GM19395 (cell line): ENCODE data around the gene CAT.

Source experiments
- ATAC-seq: cut with Tn5 transposase; IDR thresholded peaks from one replicate; pipeline ENCODE4 v1.9.1; 2021; ENCODE audit warnings: mild to moderate bottlenecking, moderate library complexity; ENCODE audit not compliant: unreplicated experiment

CAT gene

DNA sequence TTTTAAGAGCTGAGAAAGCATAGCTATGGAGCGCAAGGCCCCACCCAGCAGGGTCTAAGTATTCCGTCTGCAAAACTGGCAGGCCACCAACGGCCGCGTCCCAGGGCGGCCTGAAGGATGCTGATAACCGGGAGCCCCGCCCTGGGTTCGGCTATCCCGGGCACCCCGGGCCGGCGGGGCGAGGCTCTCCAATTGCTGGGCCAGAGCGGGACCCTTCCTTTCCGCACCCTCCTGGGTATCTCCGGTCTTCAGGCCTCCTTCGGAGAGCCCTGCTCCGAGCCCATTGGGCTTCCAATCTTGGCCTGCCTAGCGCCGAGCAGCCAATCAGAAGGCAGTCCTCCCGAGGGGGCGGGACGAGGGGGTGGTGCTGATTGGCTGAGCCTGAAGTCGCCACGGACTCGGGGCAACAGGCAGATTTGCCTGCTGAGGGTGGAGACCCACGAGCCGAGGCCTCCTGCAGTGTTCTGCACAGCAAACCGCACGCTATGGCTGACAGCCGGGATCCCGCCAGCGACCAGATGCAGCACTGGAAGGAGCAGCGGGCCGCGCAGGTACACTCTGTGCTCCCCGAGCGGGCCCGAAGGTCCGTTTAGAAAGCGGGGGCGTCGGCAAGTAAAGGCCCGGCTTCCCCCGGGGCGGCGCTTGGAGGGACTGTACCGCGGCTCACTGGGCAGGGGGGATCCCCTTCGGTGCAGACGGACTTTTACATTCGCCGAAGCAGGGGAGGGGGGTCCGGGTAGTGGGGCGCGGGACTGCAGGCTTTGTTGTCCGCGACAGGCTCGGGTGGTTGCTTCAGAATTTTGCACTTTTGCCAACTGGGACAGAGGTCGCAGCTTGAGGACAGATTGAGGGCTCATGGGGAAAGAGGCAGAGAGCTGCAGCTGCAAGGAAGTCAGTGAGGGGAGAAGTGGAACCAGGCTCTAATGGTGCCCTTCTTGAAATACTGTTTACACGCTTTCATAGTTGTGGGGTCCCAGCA lies at the start of gene CAT:
TSS of gene CAT (plus strand) at position 406 of the 979 bp plus-strand sequence. CDS start at position 486, 80 bp downstream.
- peak; percentile 98 for ATAC-seq

DNA sequence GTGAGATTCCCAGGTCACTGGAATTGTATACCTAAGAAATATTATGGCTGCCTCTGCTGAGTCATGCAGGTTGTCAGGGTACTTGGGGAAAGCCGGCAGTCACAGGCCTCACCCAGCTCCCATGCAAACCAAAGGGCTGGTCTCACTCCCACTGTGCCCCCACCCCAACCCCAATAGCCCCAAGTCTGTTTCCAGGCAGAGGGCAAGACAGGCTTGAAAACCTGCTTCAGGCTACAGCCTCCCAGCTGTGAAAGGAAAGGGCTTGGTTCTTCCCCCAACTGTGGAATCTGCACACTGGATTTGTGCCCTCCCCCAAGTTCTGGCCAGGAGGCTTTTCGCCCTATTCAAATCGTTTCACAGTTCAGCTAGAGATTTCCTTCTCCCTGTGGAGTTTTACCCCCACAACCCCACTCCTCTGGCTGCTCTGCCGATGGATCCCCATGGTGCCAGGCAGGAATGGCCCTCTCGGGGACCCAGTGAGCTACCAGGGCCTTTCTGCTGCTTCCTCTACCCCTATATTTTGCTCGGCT lies 43.9 kb upstream of the CAT start:
- no peak for ATAC-seq

DNA sequence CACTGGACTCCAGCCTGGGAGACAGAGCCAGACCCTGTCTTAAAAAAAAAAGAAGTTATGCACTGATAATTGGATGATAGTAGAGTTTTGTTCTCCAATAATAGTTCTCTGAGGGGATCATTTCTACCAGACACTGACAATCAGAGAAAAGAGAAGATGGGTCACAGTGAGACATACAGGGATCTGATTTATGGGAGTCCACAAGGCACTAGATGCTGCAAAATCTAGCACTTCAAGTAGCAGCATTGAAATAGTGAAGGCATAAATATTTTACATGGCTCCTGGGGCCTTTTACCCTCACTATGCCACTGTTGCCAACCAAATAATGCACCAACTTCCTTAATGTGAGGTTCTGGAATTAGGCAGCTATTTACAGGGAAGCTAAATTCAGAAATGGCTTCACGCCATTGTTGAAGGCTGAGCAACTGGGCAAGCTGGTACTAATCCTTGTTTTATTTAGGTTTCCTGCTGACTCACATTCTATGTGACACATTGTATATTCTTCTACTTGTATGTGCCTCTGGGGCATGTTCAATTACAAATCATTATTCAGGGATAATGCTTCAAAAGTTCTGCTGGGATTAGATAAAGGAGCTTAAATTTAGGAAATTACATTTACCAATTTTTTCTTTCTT lies 42.7 kb upstream of the CAT start:
- no peak for ATAC-seq

DNA sequence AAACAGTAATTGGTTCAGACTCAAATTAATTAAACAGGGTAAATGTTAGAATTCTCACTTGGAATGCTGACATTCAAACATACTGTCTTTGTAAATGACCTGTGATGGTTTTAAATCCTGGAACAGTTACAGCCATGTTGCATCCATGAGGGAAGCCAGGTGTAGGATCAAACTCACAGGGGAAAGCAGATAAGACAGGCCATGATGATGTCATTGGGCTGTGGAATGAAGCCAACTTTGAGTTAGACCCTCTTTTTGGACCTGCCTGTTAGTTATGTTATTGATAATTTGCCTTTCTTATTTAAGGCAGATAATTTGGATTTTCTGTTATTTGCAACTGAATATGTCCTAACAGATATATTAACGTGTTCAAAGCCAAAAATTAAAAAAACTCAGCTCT lies 41.6 kb upstream of the CAT start:
- no peak for ATAC-seq

DNA sequence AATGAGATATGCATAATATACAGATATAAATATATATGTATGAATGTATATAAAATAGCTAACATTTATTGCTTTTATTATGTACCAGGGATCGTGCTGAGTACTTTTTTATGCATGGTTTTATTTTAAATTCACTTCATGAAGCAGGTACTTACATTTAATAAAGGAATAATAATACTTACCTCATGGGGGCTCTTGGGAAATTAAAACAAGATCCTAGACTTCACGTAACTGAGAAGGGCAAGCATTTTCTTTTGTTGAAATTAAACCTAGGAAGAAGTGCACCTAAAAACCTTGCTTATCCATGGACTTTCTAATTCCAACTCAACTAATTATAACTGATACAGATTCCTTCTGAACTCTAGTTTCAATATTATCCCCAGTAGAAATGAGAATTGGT lies 40.9 kb upstream of the CAT start:
- no peak for ATAC-seq

DNA sequence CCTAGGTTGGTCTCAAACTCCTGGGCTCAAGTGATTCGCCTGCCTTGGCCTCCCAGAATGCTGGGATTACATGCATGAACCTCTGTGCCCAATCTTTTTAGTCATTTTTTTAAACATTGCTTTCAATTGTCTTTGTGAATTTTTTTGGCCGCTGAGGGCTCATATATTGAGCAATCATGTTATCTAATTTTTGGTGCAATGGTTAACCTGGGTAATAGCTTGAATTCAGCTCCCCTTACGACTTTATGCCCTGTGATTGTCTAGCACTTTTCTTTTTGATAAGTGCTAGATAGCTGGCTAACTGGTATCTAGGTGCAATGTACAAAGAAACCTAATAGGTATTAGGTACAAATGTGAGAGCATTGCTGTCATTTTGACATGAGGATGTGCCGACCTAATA lies 35.3 kb upstream of the CAT start:
- no peak for ATAC-seq

DNA sequence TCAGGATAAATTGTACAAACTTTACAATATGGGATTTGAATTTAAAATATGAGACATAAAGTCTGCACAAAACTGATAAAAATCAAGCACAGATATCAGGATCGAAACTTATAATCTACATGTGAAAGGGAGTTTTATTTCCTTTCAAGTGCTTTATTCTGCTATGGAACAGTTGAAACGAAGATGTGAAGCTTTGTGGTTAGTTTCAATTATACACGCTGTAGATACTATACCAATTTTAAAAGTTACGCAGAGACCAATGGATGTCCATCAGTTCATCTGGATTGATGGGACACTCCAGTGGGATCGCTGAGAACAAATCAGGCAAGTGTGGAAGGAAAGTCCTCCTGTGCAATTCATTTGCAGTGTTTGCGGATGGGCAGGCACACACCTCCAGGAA lies 34.5 kb upstream of the CAT start:
- ATAC-seq, result no peak

DNA sequence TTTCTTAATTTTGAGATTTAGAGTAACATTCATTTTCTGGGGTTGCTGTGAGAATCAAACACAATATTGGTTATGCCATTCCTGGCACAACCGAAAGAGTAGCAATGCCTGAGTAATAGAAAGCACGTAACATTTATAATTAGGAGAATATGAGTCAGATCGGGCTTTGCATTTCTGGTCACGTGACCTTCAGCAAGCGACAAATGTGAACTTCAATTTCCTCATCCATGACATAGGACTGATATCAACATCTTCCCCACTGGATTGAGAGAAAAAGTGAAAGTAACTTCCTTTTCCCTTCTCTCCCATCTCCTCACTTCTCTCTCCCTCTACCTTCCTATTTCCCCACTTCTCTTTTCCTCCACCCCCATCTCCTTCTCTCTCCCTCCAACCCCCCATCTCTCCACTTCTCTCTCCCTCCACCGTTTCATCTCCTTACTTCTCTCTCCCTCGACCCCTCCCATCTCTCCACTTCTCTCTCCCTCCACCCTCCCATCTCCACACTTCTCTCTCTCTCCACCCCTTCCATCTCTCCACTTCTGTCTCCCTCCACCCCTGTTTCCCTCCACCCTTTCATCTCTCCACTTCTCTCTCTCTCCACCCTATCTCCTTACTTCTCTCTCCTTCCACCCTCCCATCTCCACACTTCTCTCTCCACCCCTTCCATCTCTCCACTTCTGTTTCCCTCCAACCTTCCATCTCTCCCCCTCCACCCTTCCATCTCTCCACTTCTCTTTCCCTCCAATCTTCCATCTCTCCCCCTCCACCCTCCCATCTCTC lies 33.5 kb upstream of the CAT start:
- no peak for ATAC-seq

DNA sequence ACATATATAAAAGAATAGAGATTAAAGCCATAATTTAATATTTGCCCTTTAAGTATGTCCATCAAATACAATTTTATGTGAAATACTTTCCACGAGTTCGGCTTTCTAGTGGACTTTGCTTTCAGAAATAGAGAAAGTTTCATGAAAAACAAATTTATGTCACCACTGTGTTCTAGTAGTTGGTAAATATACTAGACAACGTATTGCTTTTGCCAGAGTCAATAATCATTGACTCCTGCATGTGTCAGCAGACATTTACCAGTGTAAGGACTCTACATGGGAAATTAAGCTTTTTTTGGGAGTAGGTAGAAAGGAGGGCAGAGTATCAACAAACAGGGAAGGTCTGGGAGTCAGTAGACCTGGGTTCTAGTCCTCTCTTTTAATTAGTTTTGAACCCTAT lies 32.3 kb upstream of the CAT start:
- no peak for ATAC-seq

DNA sequence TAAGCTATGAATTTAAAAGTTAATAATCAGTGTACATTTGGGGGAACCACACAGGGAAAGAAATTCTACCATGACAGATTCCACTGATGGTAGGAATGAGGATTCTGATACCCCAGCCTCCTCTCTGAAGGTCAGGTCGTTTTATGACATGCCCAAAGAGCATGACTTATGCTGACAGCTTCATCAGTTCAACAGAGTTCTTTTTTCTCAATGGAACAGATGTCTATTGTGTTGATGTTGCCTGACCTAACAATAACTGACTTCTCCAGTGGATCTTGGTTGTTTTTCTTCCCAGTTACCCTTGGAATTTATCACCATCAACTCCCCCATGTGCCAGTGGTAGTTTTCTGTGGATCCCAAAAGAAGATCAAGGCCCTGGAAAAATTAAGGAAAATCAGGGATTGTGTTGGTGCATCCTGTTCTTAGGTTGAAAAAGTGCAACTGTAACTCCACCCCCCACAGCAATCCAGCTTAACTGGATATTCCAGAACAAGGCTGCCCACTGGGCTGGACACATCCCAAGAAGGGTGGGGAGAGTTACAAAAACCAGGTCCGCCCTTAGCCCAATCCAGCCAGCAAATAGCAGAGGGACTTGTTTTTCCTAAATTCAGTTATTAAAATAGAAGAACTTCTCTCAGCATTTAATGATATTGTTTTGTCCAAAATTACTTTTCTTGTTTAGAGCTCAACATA lies 31.5 kb upstream of the CAT start:
- ATAC-seq, result no peak

DNA sequence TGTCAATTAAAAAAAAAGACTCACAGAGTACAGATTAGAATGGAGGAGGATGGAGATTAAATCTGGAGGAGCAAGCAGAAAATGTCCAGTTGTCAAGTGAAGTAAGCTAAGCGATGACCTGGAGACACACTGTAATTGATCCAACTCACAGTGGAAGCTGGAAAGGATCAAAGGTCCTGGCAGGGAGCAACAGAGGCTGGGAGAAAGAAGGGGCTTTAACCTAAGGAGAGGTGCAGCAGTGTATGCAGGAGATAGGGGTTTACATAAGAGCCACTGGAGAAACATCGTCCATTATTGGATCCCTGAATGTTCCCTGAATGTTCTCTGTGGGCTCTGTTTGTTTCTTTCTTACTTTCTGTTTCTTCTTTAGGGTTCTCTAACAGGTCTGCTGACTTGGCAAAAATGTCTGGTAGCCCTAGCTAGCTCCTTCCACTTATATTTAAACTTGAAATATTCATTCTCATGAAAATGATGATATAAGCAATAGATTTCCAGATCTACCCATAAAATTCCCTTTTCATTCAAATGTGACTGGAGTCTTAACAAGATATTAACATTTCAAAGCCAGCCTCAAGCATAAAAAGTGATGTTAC lies 30.1 kb upstream of the CAT start:
- ATAC-seq, result no peak

DNA sequence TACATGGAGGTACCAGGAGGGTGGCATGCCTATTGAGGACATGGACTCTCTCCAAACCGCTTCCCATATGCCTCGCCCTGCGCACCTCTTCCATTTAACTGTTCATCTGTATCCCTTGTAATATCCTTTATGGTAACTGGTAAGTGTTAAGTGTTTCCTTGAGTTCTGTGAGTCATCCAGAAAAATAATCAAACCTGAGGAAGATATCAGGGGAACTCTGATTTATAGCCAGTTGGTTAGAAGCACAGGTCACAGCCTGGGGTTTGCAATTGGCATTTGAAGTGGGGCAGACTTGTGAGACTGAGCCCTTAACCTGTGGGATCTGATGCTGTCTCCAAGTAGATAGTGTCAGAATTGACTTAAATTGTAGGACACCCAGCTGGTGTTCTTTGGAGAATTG lies 27.6 kb upstream of the CAT start:
- ATAC-seq, result no peak

DNA sequence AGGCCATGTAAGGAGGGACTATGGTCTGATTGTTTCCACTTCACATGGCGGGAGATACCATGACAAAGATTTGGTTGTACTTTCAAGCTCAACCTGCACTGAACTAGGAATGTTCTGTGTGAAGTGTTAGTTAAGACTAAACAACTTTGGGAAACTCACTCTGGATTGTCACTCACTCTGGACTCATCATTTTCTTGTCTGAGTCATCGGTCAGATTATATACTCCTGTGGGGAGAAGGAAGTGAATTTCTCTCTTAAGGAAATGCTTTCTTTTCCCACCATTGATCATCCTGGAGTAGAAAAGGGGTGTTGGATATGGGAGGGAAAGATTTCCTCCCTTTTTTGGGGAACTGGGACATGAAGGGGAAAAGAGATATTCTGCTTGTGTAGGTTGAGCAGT lies 26.9 kb upstream of the CAT start:
- ATAC-seq, result no peak

DNA sequence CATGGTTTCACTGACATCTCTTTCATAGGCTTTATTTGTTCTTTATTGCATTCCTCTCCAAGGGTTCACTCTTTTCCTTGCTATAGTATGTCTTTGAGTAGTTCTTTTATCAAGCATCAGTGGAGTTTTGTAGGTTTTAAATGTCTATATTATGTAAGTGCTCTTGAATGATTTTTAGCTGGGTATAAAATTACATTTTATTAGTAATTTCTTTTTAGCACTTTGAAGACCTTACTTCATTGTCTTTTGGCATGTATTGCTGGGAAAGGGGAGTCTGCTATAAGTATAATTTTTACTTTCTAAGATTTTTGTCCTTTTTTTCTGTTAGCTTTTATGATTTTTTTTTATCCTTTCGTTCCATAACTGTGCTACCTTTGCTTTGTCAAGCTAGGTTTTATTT lies 25.5 kb upstream of the CAT start:
- no peak for ATAC-seq

DNA sequence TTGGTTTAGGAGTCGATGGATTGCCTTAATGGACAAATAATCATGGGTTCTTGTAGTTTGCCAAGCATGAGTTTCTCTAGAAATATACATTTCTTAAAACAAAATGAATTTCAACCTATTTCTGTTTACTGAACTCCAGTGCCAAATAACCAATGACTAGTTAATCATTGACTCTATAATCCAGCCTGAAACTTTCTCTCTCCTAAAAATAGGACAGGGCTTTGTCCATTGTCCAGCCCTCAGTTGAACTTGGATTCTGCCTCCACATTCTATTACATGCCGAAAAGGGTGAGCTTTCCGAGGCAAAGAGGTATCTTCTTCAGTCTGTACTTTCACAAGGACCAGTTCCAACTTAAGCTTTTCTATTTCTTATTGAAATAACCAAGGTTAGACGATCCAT lies 23.2 kb upstream of the CAT start:
- no peak for ATAC-seq

DNA sequence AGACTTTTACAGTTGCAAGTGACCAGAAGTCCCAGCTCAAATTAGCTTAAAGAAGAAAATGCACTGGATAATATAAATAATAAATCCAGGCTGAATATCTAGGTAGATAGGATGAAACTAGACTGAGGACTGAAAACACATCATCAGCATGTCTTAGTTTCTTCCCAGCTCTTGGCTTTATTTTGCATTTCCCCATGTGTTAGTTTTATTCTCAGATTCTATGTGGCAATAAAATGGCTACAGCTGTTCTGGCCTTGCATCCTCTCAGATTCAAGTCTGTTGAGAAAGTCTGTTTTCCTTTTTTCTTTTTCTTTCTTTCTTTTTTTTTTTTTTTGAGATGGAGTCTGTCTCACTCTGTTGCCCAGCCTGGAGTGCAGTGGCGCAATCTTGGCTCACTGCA lies 22.6 kb upstream of the CAT start:
- ATAC-seq, result no peak

DNA sequence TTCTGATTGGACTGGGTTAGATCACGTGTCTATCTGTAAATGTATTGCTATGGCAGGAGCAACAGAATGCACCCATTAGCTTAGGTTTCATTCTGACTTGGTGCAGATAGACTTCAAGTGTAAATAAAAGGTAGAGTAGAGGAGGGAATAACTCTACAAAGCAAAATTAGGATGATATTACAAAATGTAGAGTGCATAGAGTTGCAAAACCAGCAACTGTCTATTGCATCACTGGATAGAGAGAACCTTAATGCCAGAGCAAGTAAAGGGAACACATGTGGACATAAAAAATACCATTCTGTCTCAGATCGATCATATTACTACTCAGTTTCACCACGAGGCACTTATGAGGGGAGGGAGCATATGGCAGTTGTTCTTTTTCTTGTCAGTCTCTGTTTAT lies 22.0 kb upstream of the CAT start:
- no peak for ATAC-seq

DNA sequence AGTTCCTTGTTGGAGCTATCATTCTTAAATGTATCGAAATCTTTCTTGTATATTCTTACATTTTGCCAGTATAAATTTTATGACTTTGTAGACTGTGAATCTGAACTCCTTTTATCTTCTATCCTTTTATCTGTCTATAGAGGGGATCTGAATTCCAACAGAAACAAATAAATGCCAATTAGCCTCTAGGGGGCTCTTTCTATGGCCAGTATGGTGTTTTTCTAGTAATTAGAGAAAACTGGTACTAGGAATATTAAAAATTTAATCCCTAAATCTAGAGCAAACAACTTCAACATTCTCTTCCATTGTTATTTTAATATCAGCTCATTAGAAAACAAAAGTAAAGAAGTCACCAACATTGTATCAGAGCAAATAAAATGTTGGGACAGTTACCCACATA lies 21.5 kb upstream of the CAT start:
- ATAC-seq, result no peak

DNA sequence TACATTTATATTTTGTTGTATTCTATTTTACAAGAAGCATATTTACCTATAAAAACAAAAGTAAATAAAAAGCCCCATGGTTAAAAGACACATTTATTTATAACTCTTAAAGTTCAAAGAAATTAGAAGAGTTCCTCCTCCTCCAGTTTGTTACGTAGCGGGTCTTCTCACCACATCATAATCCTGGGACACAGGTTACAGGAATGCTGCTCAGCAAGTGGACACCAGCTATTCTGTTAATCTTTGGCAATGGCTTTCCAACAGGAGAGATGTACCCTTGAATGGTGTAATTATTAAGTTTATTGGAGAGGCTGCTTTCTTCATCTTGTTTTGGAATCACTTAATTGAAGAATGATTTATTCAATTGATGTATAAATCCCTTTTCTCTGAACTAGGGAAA lies 19.6 kb upstream of the CAT start:
- no peak for ATAC-seq

DNA sequence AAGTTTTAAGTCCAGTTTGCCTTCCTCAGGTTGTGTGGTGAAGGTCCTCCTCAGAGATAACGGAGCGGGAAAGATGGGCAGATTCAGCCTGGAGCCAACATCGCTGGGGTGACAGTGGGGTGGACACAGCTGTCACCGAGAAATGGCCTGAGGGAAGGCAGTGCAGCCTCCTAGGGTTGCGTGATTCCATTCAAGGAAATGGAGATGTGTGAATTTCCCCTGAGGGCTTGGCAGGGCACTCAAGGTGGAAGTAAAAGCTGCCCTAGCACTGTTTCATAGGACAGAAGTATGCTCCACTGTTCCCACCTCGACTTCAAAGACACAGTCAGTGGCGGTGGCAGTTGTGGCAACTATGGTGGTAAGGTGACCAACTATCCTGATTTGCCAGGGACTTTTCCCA lies 15.4 kb upstream of the CAT start:
- no peak for ATAC-seq
